HCT116 (cell line): ENCODE results near the gene DTWD2. TPM values are rescaled to one million over a fixed set of nuclear protein-coding genes. Genes with fewer than 3 reads are reported as not detected.

Experiments
- ATAC-seq: fragments of 200-7000 bp; cut with Tn5 transposase; 2 replicates; pipeline ENCODE4 v1.9.1; 2020; ENCODE audit warnings: mild to moderate bottlenecking, moderate library complexity
- BruUV-seq: library from RNA; stranded (reverse); fragments of 400-500 nt; replicated peaks from 2 replicates; lab custom pipeline; 2021; lab: Mats Ljungman, UMichigan
- CTCF ChIA-PET: fragments of 300-600 bp; sonication (Branson Sonifier 250); formaldehyde crosslinking; loops from one replicate; lab custom pipeline; 2021; ENCODE audit warnings: antibody characterized with exemption; lab: Charles Lee
- POLR2A ChIA-PET: fragments of 300-600, 350-600 bp; sonication (Branson Sonifier 250); formaldehyde crosslinking; loops from one replicate; lab custom pipeline; 2021; ENCODE audit warnings: antibody characterized with exemption; lab: Charles Lee
- RAD21 ChIA-PET, 2 experiments: fragments of 300-600 bp; sonication (Branson Sonifier 250); formaldehyde crosslinking; loops; one replicate each; lab custom pipeline; 2023; ENCODE audit warnings: low total read pairs in 2 of 2; ENCODE audit not compliant: uncharacterized antibody in 2 of 2, unreplicated experiment in 2 of 2, low non-redundant PET in 1 of 2; lab: Charles Lee
- DNase-seq: peaks from one replicate; pipeline ENCODE4 v3.0.0-alpha.2; 2010; ENCODE audit warnings: low read depth, low spot score
- H2AFZ ChIP-seq: fragments of 200-600 bp; shearing (Covaris generic), sonication (generic); 2 replicates; pipeline ENCODE4 v1.6.1; 2017; ENCODE audit warnings: low read depth, mixed run types, mixed read lengths, antibody characterized with exemption, low read length; ENCODE audit not compliant: poor library complexity, severe bottlenecking
- H3K27ac ChIP-seq: 2 replicates; pipeline ENCODE4 v1.5.1; 2012; ENCODE audit warnings: low read depth, low read length
- H3K27me3 ChIP-seq: fragments of 200-600 bp; sonication (generic); 2 replicates; pipeline ENCODE4 v1.6.1; 2016; ENCODE audit warnings: mixed run types, low read length, mixed read lengths; ENCODE audit not compliant: insufficient read depth
- H3K36me3 ChIP-seq, 2 experiments: fragments of 200-500 bp in 1 of 2; fragments of 200-600 bp in 1 of 2; sonication (Bioruptor generic) in 1 of 2; sonication (generic) in 1 of 2; 2 replicates each; pipeline versions ENCODE4 v1.5.1 to v1.6.1; 2014 to 2016; ENCODE audit warnings: low read length in 2 of 2, inconsistent platforms in 1 of 2, mixed read lengths in 1 of 2, mixed run types in 1 of 2; ENCODE audit not compliant: insufficient read depth in 2 of 2, control insufficient read depth in 1 of 2
- H3K4me1 ChIP-seq, 2 experiments: fragments of 200-600 bp in 1 of 2; sonication (generic) in 1 of 2; 2 replicates each; pipeline versions ENCODE4 v1.5.1 to v1.6.1; 2012 to 2017; ENCODE audit warnings: low read length in 2 of 2, inconsistent platforms in 1 of 2, mild to moderate bottlenecking in 1 of 2, mixed read lengths in 1 of 2, mixed run types in 1 of 2, moderate library complexity in 1 of 2; ENCODE audit not compliant: insufficient read depth in 2 of 2, control insufficient read depth in 1 of 2
- H3K4me2 ChIP-seq: fragments of 200-600 bp; sonication (generic); 2 replicates; pipeline ENCODE4 v1.6.1; 2017; ENCODE audit warnings: mixed run types, low read length, mixed read lengths
- H3K4me3 ChIP-seq, 2 experiments: fragments of 200-600 bp in 1 of 2; sonication (generic) in 1 of 2; replicated peaks in 1 of 2; 2 replicates each; pipeline ENCODE4 v1.5.1; 2011 to 2016; ENCODE audit warnings: low read length in 2 of 2, control low read depth in 1 of 2, low read depth in 1 of 2, mild to moderate bottlenecking in 1 of 2, mixed read lengths in 1 of 2, mixed run types in 1 of 2
- H3K79me2 ChIP-seq: fragments of 200-600 bp; sonication (generic); 2 replicates; pipeline ENCODE4 v1.6.1; 2017; ENCODE audit warnings: mild to moderate bottlenecking, mixed run types, low read length, moderate library complexity, mixed read lengths; ENCODE audit not compliant: insufficient read depth
- H3K9ac ChIP-seq: fragments of 200-600 bp; sonication (generic); 2 replicates; pipeline ENCODE4 v1.6.1; 2016; ENCODE audit warnings: low read length, mixed read lengths
- H3K9me2 ChIP-seq: fragments of 200-600 bp; sonication (generic), shearing (Covaris generic); 2 replicates; pipeline ENCODE4 v1.6.1; 2017; ENCODE audit warnings: mixed run types, mild to moderate bottlenecking, moderate library complexity; ENCODE audit not compliant: insufficient read depth
- H3K9me3 ChIP-seq, 2 experiments: fragments of 200-500 bp in 1 of 2; fragments of 200-600 bp in 1 of 2; sonication (Bioruptor generic) in 1 of 2; sonication (generic) in 1 of 2; 2 replicates each; pipeline ENCODE4 v1.6.1; 2014 to 2017; ENCODE audit warnings: low read length in 2 of 2, mixed read lengths in 2 of 2, inconsistent platforms in 1 of 2, low read depth in 1 of 2, mild to moderate bottlenecking in 1 of 2, mixed run types in 1 of 2, moderate library complexity in 1 of 2; ENCODE audit not compliant: control insufficient read depth in 1 of 2, insufficient read depth in 1 of 2
- H4K20me1 ChIP-seq: fragments of 200-600 bp; sonication (generic), shearing (Covaris generic); 2 replicates; pipeline ENCODE4 v1.6.1; 2017; ENCODE audit warnings: mixed run types, mild to moderate bottlenecking, moderate library complexity; ENCODE audit not compliant: insufficient read depth
- CBX3 ChIP-seq: IDR thresholded peaks from 2 replicates; pipeline ENCODE4 v1.6.1; 2012; ENCODE audit warnings: low read depth
- CEBPB ChIP-seq: IDR thresholded peaks from 2 replicates; pipeline ENCODE4 v1.6.1; 2012; ENCODE audit warnings: low read depth
- EGR1 ChIP-seq: IDR thresholded peaks from 2 replicates; pipeline ENCODE4 v1.6.1; 2012; ENCODE audit warnings: low read depth
- FOSL1 ChIP-seq: IDR thresholded peaks from 2 replicates; pipeline ENCODE4 v1.6.1; 2012; ENCODE audit warnings: low read depth
- JUND ChIP-seq: IDR thresholded peaks from 2 replicates; pipeline ENCODE4 v1.6.1; 2012
- POLR2AphosphoS5 ChIP-seq: IDR thresholded peaks from 2 replicates; pipeline ENCODE4 v1.6.1; 2011; ENCODE audit warnings: mild to moderate bottlenecking, low read depth, low read length, moderate library complexity
- SIN3A ChIP-seq: IDR thresholded peaks from 2 replicates; pipeline ENCODE4 v1.6.1; 2012; ENCODE audit warnings: low read depth
- SP1 ChIP-seq: IDR thresholded peaks from 2 replicates; pipeline ENCODE4 v1.6.1; 2012; ENCODE audit warnings: low read depth
- TCF7L2 ChIP-seq: IDR thresholded peaks from 2 replicates; pipeline ENCODE4 v1.7.0; 2011; ENCODE audit warnings: borderline replicate concordance, inconsistent platforms; ENCODE audit not compliant: insufficient read depth, insufficient read length; ENCODE audit errors: extremely low read depth
- YY1 ChIP-seq: IDR thresholded peaks from 2 replicates; pipeline ENCODE4 v1.6.1; 2011; ENCODE audit warnings: low read length, low read depth, moderate library complexity, mild to moderate bottlenecking; ENCODE audit not compliant: insufficient replicate concordance; ENCODE audit errors: extremely low read depth
- ZNF274 ChIP-seq: fragments of 200-500 bp; sonication (Bioruptor generic); IDR thresholded peaks from 2 replicates; pipeline ENCODE4 v1.6.1; 2014; ENCODE audit warnings: mild to moderate bottlenecking, low read depth, low read length, inconsistent platforms
- intact Hi-C: fragments of 100-400 bp; cut with micrococcal nuclease; formaldehyde crosslinking; loops from 2 replicates; pipeline ENCODE4 v1.10.0; 2022
- total RNA-seq: library from RNA; stranded (reverse); gene quantifications from one replicate; pipeline ENCODE4 v1.2.1, GENCODE V29; 2021; ENCODE audit not compliant: unreplicated experiment
- TF ChIP-seq, protein P1 (sequence below), 3 experiments: fragments of 200-600 bp in 1 of 3; sonication (generic) in 1 of 3; IDR thresholded peaks in 2 of 3; conservative IDR thresholded peaks in 1 of 3; 2 replicates each; pipeline ENCODE4 v1.5.1; 2012 to 2017; ENCODE audit warnings: low read depth in 2 of 3, low read length in 2 of 3, antibody characterized with exemption in 1 of 3, borderline replicate concordance in 1 of 3, control low read depth in 1 of 3, mild to moderate bottlenecking in 1 of 3, mixed read lengths in 1 of 3, mixed run types in 1 of 3, moderate library complexity in 1 of 3; ENCODE audit not compliant: insufficient read depth in 1 of 3
- TF ChIP-seq, protein P2 (sequence below): IDR thresholded peaks from 2 replicates; pipeline ENCODE4 v1.6.1; 2012
- TF ChIP-seq, protein P3 (sequence below): IDR thresholded peaks from 2 replicates; pipeline ENCODE4 v1.6.1; 2012; ENCODE audit warnings: low read depth
- TF ChIP-seq, protein P4 (sequence below): IDR thresholded peaks from 2 replicates; pipeline ENCODE4 v1.6.1; 2011; ENCODE audit warnings: mild to moderate bottlenecking, low read length, moderate library complexity; ENCODE audit not compliant: insufficient replicate concordance; ENCODE audit errors: extremely low read depth

Gene DTWD2
- total RNA-seq, 1 experiment from 2014 or later: 5.2 TPM

DNA sequence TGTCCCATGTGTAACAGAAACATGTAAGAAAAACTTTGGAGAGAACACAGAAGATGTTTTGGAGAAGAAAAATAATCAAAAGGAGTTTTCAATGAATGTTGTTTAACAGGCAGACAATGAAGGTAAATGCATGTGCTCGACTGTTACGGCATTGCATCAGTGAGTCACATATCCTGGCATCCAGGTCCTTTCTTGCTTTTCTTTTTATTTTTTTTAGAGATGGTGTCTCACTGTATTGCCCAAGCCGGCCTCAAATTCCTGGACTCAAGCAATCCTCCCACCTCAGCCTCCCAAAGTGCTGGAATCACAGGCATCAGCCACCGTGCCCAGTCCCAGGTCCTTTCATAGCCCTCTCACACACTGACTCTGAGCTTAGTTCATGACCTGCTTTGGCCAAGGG, 181.8 kb downstream of the DTWD2 start:
- TF ChIP-seq, protein P1, sequence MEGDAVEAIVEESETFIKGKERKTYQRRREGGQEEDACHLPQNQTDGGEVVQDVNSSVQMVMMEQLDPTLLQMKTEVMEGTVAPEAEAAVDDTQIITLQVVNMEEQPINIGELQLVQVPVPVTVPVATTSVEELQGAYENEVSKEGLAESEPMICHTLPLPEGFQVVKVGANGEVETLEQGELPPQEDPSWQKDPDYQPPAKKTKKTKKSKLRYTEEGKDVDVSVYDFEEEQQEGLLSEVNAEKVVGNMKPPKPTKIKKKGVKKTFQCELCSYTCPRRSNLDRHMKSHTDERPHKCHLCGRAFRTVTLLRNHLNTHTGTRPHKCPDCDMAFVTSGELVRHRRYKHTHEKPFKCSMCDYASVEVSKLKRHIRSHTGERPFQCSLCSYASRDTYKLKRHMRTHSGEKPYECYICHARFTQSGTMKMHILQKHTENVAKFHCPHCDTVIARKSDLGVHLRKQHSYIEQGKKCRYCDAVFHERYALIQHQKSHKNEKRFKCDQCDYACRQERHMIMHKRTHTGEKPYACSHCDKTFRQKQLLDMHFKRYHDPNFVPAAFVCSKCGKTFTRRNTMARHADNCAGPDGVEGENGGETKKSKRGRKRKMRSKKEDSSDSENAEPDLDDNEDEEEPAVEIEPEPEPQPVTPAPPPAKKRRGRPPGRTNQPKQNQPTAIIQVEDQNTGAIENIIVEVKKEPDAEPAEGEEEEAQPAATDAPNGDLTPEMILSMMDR (IDR thresholded peaks at IDR 0.05 in 2 of 3, conservative IDR thresholded peaks at IDR 0.05 in 1 of 3; ENCODE audit: borderline replicate concordance in 1 of 3, insufficient read depth in 1 of 3, low read depth in 2 of 3, low read length in 2 of 3): no peak
- no peak for TF ChIP-seq TCF7L2
- TF ChIP-seq CEBPB: no peak
- TF ChIP-seq, protein P2, sequence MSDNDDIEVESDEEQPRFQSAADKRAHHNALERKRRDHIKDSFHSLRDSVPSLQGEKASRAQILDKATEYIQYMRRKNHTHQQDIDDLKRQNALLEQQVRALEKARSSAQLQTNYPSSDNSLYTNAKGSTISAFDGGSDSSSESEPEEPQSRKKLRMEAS: no peak
- TF ChIP-seq, protein P3, sequence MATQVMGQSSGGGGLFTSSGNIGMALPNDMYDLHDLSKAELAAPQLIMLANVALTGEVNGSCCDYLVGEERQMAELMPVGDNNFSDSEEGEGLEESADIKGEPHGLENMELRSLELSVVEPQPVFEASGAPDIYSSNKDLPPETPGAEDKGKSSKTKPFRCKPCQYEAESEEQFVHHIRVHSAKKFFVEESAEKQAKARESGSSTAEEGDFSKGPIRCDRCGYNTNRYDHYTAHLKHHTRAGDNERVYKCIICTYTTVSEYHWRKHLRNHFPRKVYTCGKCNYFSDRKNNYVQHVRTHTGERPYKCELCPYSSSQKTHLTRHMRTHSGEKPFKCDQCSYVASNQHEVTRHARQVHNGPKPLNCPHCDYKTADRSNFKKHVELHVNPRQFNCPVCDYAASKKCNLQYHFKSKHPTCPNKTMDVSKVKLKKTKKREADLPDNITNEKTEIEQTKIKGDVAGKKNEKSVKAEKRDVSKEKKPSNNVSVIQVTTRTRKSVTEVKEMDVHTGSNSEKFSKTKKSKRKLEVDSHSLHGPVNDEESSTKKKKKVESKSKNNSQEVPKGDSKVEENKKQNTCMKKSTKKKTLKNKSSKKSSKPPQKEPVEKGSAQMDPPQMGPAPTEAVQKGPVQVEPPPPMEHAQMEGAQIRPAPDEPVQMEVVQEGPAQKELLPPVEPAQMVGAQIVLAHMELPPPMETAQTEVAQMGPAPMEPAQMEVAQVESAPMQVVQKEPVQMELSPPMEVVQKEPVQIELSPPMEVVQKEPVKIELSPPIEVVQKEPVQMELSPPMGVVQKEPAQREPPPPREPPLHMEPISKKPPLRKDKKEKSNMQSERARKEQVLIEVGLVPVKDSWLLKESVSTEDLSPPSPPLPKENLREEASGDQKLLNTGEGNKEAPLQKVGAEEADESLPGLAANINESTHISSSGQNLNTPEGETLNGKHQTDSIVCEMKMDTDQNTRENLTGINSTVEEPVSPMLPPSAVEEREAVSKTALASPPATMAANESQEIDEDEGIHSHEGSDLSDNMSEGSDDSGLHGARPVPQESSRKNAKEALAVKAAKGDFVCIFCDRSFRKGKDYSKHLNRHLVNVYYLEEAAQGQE: no peak
- no peak for TF ChIP-seq SIN3A
- TF ChIP-seq CBX3: no peak
- TF ChIP-seq JUND: no peak
- TF ChIP-seq FOSL1: no peak
- TF ChIP-seq ZNF274: no peak
- no peak for TF ChIP-seq EGR1
- no peak for TF ChIP-seq POLR2AphosphoS5
- no peak for TF ChIP-seq YY1
- no peak for TF ChIP-seq SP1
- TF ChIP-seq, protein P4, sequence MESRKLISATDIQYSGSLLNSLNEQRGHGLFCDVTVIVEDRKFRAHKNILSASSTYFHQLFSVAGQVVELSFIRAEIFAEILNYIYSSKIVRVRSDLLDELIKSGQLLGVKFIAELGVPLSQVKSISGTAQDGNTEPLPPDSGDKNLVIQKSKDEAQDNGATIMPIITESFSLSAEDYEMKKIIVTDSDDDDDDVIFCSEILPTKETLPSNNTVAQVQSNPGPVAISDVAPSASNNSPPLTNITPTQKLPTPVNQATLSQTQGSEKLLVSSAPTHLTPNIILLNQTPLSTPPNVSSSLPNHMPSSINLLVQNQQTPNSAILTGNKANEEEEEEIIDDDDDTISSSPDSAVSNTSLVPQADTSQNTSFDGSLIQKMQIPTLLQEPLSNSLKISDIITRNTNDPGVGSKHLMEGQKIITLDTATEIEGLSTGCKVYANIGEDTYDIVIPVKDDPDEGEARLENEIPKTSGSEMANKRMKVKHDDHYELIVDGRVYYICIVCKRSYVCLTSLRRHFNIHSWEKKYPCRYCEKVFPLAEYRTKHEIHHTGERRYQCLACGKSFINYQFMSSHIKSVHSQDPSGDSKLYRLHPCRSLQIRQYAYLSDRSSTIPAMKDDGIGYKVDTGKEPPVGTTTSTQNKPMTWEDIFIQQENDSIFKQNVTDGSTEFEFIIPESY: no peak
- no peaks in the 10 kb centered on the region for H3K79me2 ChIP-seq
- H4K20me1 ChIP-seq: no peaks in the 10 kb centered on the region
- H3K9ac ChIP-seq: no peak overlapping the region
- intact Hi-C loops: no loop called here
- no peaks in the 10 kb centered on the region for H3K9me3 ChIP-seq
- POLR2A ChIA-PET: no interaction called here
- no peaks in the 10 kb centered on the region for H3K4me1 ChIP-seq
- DNase-seq (no peak), ATAC-seq (no peak)
- no peaks in the 10 kb centered on the region for H3K36me3 ChIP-seq
- CTCF ChIA-PET: no interaction called here
- RAD21 ChIA-PET: no interaction called here
- H3K4me3 ChIP-seq: no peak overlapping the region
- H3K4me2 ChIP-seq: no peak overlapping the region
- H3K27ac ChIP-seq: no peak overlapping the region
- no peaks in the 10 kb centered on the region for H3K27me3 ChIP-seq
- no peak overlapping the region for H2AFZ ChIP-seq
- H3K9me2 ChIP-seq: no peaks in the 10 kb centered on the region
- no TSS peak for BruUV-seq
